ENCODE measurements around the gene TMEM125. TPM values are rescaled to one million over a fixed set of nuclear protein-coding genes. Genes with fewer than 3 reads are reported as not detected.

Gene TMEM125
- total and polyA plus RNA-seq, 9 of the 15 experiments (the other 6 are each of a cell fraction or from before 2014, with no cell fraction given) = 0.07 to 0.08 TPM; not detected in 7

DNA sequence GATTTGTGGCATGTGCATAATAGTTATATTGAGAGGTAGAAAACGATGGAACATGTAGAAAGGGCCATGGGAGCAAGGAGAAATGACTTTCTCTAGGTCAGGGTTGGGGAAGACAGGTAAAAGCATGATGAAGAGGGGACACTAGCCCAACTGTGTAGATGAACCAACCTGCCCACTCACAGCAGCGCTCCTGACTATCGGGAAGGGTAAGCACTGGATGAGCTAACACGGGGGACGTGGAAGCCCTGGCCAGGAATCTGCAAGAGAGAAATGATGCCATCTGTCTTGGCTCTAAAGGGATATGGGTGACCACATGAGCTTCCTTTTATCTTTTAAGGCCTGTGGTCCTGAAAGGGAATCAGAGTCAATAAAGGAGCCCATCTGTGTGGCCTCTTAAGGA lies 36.2 kb upstream of the TMEM125 start (continued):
- TF ChIP-seq, protein P1, sequence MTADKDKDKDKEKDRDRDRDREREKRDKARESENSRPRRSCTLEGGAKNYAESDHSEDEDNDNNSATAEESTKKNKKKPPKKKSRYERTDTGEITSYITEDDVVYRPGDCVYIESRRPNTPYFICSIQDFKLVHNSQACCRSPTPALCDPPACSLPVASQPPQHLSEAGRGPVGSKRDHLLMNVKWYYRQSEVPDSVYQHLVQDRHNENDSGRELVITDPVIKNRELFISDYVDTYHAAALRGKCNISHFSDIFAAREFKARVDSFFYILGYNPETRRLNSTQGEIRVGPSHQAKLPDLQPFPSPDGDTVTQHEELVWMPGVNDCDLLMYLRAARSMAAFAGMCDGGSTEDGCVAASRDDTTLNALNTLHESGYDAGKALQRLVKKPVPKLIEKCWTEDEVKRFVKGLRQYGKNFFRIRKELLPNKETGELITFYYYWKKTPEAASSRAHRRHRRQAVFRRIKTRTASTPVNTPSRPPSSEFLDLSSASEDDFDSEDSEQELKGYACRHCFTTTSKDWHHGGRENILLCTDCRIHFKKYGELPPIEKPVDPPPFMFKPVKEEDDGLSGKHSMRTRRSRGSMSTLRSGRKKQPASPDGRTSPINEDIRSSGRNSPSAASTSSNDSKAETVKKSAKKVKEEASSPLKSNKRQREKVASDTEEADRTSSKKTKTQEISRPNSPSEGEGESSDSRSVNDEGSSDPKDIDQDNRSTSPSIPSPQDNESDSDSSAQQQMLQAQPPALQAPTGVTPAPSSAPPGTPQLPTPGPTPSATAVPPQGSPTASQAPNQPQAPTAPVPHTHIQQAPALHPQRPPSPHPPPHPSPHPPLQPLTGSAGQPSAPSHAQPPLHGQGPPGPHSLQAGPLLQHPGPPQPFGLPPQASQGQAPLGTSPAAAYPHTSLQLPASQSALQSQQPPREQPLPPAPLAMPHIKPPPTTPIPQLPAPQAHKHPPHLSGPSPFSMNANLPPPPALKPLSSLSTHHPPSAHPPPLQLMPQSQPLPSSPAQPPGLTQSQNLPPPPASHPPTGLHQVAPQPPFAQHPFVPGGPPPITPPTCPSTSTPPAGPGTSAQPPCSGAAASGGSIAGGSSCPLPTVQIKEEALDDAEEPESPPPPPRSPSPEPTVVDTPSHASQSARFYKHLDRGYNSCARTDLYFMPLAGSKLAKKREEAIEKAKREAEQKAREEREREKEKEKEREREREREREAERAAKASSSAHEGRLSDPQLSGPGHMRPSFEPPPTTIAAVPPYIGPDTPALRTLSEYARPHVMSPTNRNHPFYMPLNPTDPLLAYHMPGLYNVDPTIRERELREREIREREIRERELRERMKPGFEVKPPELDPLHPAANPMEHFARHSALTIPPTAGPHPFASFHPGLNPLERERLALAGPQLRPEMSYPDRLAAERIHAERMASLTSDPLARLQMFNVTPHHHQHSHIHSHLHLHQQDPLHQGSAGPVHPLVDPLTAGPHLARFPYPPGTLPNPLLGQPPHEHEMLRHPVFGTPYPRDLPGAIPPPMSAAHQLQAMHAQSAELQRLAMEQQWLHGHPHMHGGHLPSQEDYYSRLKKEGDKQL (CRISPR knock-in tag; IDR thresholded peaks at IDR 0.05; ENCODE audit: borderline replicate concordance) = no peak
- no peak for TF ChIP-seq ZNF23 (CRISPR knock-in tag; IDR thresholded peaks at IDR 0.05)
- TF ChIP-seq NCOA2 (IDR thresholded peaks at IDR 0.05; ENCODE audit: partially characterized antibody in 2 of 2) = no peak
- no peak for TF ChIP-seq DPF2 (IDR thresholded peaks at IDR 0.05)
- no peak for TF ChIP-seq XRCC4 (IDR thresholded peaks at IDR 0.05; ENCODE audit: extremely low read depth, insufficient read depth, insufficient read length)
- no peak for TF ChIP-seq SMAD1 (IDR thresholded peaks at IDR 0.05; ENCODE audit: low read depth, low read length, partially characterized antibody)
- no peak for TF ChIP-seq PML (IDR thresholded peaks at IDR 0.05; ENCODE audit: low read length)
